Measurements from ENCODE around the gene MT3. TPM values are rescaled to one million over a fixed set of nuclear protein-coding genes. Genes with fewer than 3 reads are reported as not detected.

MT3 gene
- total and polyA plus RNA-seq, 7 donors = 3.5 to 9.6 (median 4.3) TPM; not detected in 2

DNA sequence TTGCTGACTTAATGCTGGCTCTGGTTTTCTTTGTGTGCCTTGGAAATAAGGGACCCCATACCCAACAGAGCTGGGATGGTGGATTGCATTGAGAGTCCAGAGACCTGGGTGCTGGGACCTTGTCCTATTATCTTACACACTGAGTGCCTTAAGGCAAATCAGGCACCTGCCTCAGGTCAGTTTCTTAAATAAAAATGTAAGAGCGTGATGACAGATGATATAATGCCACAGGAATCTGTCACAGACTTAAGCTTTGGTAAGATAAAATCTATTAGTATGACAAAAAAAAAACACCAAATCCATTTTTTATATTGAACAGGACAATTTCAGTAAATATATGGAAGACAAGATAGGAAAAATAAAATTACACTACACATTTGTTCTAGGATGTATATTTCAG lies 50.7 kb downstream of the MT3 start:
- no peaks in the 10 kb centered on the region for H3K36me3 ChIP-seq
- H3K9me3 ChIP-seq = no peaks in the 10 kb centered on the region
- DNase-seq = no peak
- peaks cover 0 to 35% (median 33%) of the 10 kb centered on the region in 4 donors for H3K4me1 ChIP-seq
- H3K27ac ChIP-seq = no peak overlapping the region
- H3K27me3 ChIP-seq = peaks cover 14 to 90% (median 46%) of the 10 kb centered on the region in 3 donors
- intact Hi-C loops (cut with DNase I) = loop anchor here (5.0 kb wide), 1 partner anchor 33 kb away; the partner anchor contains the start of gene MT2A
- WGBS, 2 donors = 85 to 93% methylated on average over 1 of the region's 1 CpG
- no peak overlapping the region for H3K4me3 ChIP-seq
- TF ChIP-seq POLR2A (IDR thresholded peaks at IDR 0.05) (no peak), EP300 (IDR thresholded peaks at IDR 0.05) (no peak), POLR2AphosphoS5 (IDR thresholded peaks at IDR 0.05) (no peak)

Other genes starting within 250 kb of the MT3 start
- 100 to 1,000 TPM; 111 to 201 (median 149) TPM for gene AMFR, start 164.0 kb upstream of the MT3 start, total RNA-seq
- gene AMFR, start 164.0 kb upstream of the MT3 start, polyA plus RNA-seq = 10 to 100 TPM; 22.4 to 60.0 (median 24.6) TPM
- gene NUDT21, start 138.2 kb upstream of the MT3 start, total RNA-seq = 10 to 100 TPM; 40.4 to 51.7 (median 45.5) TPM
- gene NUDT21, start 138.2 kb upstream of the MT3 start, polyA plus RNA-seq = 10 to 100 TPM; 33.0 to 47.3 (median 33.8) TPM
- gene OGFOD1, start 138.0 kb upstream of the MT3 start, total RNA-seq = 10 to 100 TPM; 13.6 to 34.1 (median 19.7) TPM
- 10 to 100 TPM in 1 of 3 donors, 1 to 10 TPM in 2; 6.6 to 15.8 (median 9.0) TPM for gene OGFOD1, start 138.0 kb upstream of the MT3 start, polyA plus RNA-seq
- gene BBS2, start 69.5 kb upstream of the MT3 start, total RNA-seq = 10 to 100 TPM; 40.8 to 74.2 (median 48.0) TPM
- 10 to 100 TPM; 13.2 to 33.6 (median 25.7) TPM for gene BBS2, start 69.5 kb upstream of the MT3 start, polyA plus RNA-seq
- not detected for gene MT4, start 24.5 kb upstream of the MT3 start, total RNA-seq
- not detected for gene MT4, start 24.5 kb upstream of the MT3 start, polyA plus RNA-seq
- 100 to 1,000 TPM in 2 of 4 donors, 10 to 100 TPM in 2; 37.5 to 161 (median 96.0) TPM for gene MT2A, start 19.1 kb downstream of the MT3 start, total RNA-seq
- 100 to 1,000 TPM; 320 to 968 (median 400) TPM for gene MT2A, start 19.1 kb downstream of the MT3 start, polyA plus RNA-seq
- 100 to 1,000 TPM in 2 of 4 donors, 10 to 100 TPM in 2; 96.9 to 295 (median 136) TPM for gene MT1E, start 36.3 kb downstream of the MT3 start, total RNA-seq
- 100 to 1,000 TPM in 2 of 3 donors, 10 to 100 TPM in 1; 82.0 to 813 (median 358) TPM for gene MT1E, start 36.3 kb downstream of the MT3 start, polyA plus RNA-seq
- 10 to 100 TPM in 2 of 4 donors, 1 to 10 TPM in 2; 3.9 to 40.7 (median 11.0) TPM for gene MT1M, start 43.1 kb downstream of the MT3 start, total RNA-seq
- 100 to 1,000 TPM in 1 of 3 donors, 10 to 100 TPM in 2; 12.5 to 106 (median 43.7) TPM for gene MT1M, start 43.1 kb downstream of the MT3 start, polyA plus RNA-seq
- gene MT1A, start 49.1 kb downstream of the MT3 start, total RNA-seq = 10 to 100 TPM in 2 of 4 donors, not detected in 2; 30.3 to 34.1 TPM
- gene MT1A, start 49.1 kb downstream of the MT3 start, polyA plus RNA-seq = 10 to 100 TPM; 13.9 to 63.4 (median 29.4) TPM
- not detected for gene MT1B, start 62.4 kb downstream of the MT3 start, total RNA-seq
- gene MT1B, start 62.4 kb downstream of the MT3 start, polyA plus RNA-seq = not detected
- 1 to 10 TPM in 3 of 4 donors, under 1 TPM in 1; 0.71 to 3.1 (median 2.6) TPM for gene MT1F, start 68.4 kb downstream of the MT3 start, total RNA-seq
- gene MT1F, start 68.4 kb downstream of the MT3 start, polyA plus RNA-seq = 100 to 1,000 TPM in 1 of 3 donors, 10 to 100 TPM in 1, 1 to 10 TPM in 1; 7.1 to 117 (median 48.1) TPM
- gene MT1G, start 78.5 kb downstream of the MT3 start, total RNA-seq = 10 to 100 TPM in 2 of 4 donors, 1 to 10 TPM in 2; 2.0 to 12.9 (median 7.8) TPM
- 1,000 to 10,000 TPM in 1 of 3 donors, 100 to 1,000 TPM in 1, 10 to 100 TPM in 1; 47.9 to 2,487 (median 601) TPM for gene MT1G, start 78.5 kb downstream of the MT3 start, polyA plus RNA-seq
- not detected for gene MT1H, start 80.3 kb downstream of the MT3 start, total RNA-seq
- 100 to 1,000 TPM in 2 of 3 donors, 1 to 10 TPM in 1; 2.0 to 581 (median 133) TPM for gene MT1H, start 80.3 kb downstream of the MT3 start, polyA plus RNA-seq
- 1,000 to 10,000 TPM in 1 of 4 donors, 100 to 1,000 TPM in 2, 10 to 100 TPM in 1; 90.3 to 1,592 (median 363) TPM for gene MT1X, start 92.9 kb downstream of the MT3 start, total RNA-seq
- 100 to 1,000 TPM; 206 to 513 (median 470) TPM for gene MT1X, start 92.9 kb downstream of the MT3 start, polyA plus RNA-seq
- 10 to 100 TPM; 20.2 to 35.5 (median 22.2) TPM for gene NUP93, start 140.6 kb downstream of the MT3 start, total RNA-seq
- gene NUP93, start 140.6 kb downstream of the MT3 start, polyA plus RNA-seq = 10 to 100 TPM; 13.8 to 35.8 (median 18.3) TPM

All from sigmoid colon (tissue), 7 donors.